Lung (tissue), 12 donors: Measurements from ENCODE around the gene NT5DC4. TPM values are rescaled to one million over a fixed set of nuclear protein-coding genes. Genes with fewer than 3 reads are reported as not detected.

Experiments used
- ATAC-seq: fragments of 200-7000 bp; cut with Tn5 transposase; one replicate; pipeline ENCODE4 v1.9.1; 2020; ENCODE audit warnings: moderate number of reproducible peaks; ENCODE audit not compliant: insufficient read depth, low FRiP score
- DNase-seq, 3 donors: peaks; one replicate each; pipeline ENCODE4 v3.0.0-alpha.2; 2013 to 2017
- H3K27ac ChIP-seq, 2 donors: one replicate each; pipeline ENCODE4 v1.5.1; 2013; ENCODE audit warnings: mild to moderate bottlenecking in 2 of 2, moderate library complexity in 2 of 2, control low read depth in 1 of 2, inconsistent platforms in 1 of 2, low read depth in 1 of 2, low read length in 1 of 2
- H3K27me3 ChIP-seq, 3 donors: one replicate each; pipeline ENCODE4 v1.5.1; 2013; ENCODE audit warnings: low read length in 2 of 3; ENCODE audit not compliant: control insufficient read depth in 3 of 3, insufficient read depth in 3 of 3
- H3K36me3 ChIP-seq, 4 donors: one replicate each; pipeline ENCODE4 v1.5.1; 2013; ENCODE audit warnings: low read length in 4 of 4, mild to moderate bottlenecking in 1 of 4, moderate library complexity in 1 of 4; ENCODE audit not compliant: control insufficient read depth in 4 of 4, insufficient read depth in 4 of 4
- H3K4me1 ChIP-seq, 5 donors: one replicate each; pipeline ENCODE4 v1.5.1; 2013; ENCODE audit warnings: low read length in 5 of 5, mild to moderate bottlenecking in 2 of 5, moderate library complexity in 1 of 5; ENCODE audit not compliant: control insufficient read depth in 5 of 5, insufficient read depth in 5 of 5
- H3K4me3 ChIP-seq: one replicate; pipeline ENCODE4 v1.5.1; 2013; ENCODE audit warnings: mild to moderate bottlenecking, control low read depth, moderate library complexity
- H3K9ac ChIP-seq, 2 donors: one replicate each; pipeline ENCODE4 v1.5.1; 2013; ENCODE audit warnings: low read length in 2 of 2, control low read depth in 1 of 2; ENCODE audit not compliant: insufficient read depth in 1 of 2
- H3K9me3 ChIP-seq, 4 donors: one replicate each; pipeline ENCODE4 v1.5.1; 2013; ENCODE audit warnings: low read length in 3 of 4, mild to moderate bottlenecking in 1 of 4, moderate library complexity in 1 of 4; ENCODE audit not compliant: control insufficient read depth in 4 of 4, insufficient read depth in 3 of 4
- WGBS, 2 donors: extraction: QIAGEN DNeasy Blood & Tissue Kit; methylation state at CpG; one replicate each; pipeline ENCODE4 v1.1.7; 2013; 5-methylcytosine and 5-hydroxymethylcytosine counted together
- polyA plus RNA-seq, 2 donors: library from polyadenylated mRNA; stranded (reverse); fragments of 200-250 nt; gene quantifications; one replicate each; pipeline ENCODE4 v1.2.1, GENCODE V29; 2013
- total RNA-seq, 2 donors: library from RNA; depleted of rRNA in 1 of 2; stranded (reverse); fragments of >200 nt in 1 of 2; gene quantifications; one replicate each; pipeline ENCODE4 v1.2.1, GENCODE V29; 2014 to 2021
- TF ChIP-seq, protein P1 (sequence below): IDR thresholded peaks from 2 replicates; pipeline ENCODE4 v1.5.1; 2012; ENCODE audit warnings: mild to moderate bottlenecking; ENCODE audit errors: control extremely low read depth, extremely low read depth
- donor health status: control.
- donor health status: control.
- donor health status: Bipolar disorder and iron deficiency.
- donor health status: healthy.
- donor health status: DM: yes; HTN: yes; CAD: no.

NT5DC4 gene
- total and polyA plus RNA-seq, 4 donors = 0.09 to 0.83 (median 0.53) TPM

DNA sequence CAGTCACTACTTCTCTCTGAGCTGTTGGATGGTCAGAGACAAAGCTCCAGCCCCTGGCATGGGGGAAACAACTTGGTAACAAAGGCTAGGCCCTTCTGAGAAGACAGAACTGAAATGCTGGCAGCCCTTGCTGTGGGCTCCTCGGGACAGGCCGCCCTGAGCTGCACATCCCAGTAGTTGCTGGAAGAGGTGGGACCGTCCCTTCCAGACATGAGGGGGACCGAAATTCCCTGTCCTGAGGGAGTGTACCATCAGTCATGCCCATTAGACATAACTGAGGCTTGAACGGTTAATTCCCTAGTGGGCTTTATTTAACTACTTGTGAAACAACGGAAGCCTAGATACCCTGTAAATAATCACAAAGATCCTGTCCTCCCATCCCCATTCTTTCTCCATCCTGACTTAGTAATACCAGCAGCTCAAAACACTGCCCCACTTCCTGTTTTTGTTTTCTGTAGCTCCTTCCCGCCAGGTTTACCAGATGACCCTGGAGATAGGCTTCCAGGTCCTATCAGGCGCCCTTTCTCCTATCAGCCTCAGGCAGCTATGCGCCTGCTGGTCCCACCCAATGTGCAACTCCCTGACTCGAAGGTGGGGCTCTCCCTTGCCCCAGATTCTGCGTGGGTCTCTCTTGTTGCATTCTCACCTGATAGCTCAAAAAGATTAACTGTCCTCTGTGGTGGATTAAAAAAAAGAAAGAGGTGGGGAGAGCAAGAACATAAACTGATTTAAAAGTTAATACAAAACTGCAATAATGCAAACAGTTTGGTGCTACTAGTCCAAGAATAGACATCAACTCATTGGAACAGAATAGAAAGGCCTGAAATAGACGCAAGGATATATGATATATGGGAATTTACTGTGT is 37.0 kb upstream of the NT5DC4 start:
- H3K9me3 ChIP-seq = no peaks in the 10 kb centered on the region
- H3K4me3 ChIP-seq = no peak overlapping the region
- peaks cover 0 to 2% (median 0%) of the 10 kb centered on the region in 3 donors for H3K27me3 ChIP-seq
- H3K36me3 ChIP-seq = no peaks in the 10 kb centered on the region
- DNase-seq = no peak
- no peak for ATAC-seq
- H3K4me1 ChIP-seq = peaks cover 0 to 10% (median 0%) of the 10 kb centered on the region in 5 donors
- peak overlapping the region in 1 of 2 donors; percentile 41 for H3K27ac ChIP-seq
- TF ChIP-seq, protein P1, sequence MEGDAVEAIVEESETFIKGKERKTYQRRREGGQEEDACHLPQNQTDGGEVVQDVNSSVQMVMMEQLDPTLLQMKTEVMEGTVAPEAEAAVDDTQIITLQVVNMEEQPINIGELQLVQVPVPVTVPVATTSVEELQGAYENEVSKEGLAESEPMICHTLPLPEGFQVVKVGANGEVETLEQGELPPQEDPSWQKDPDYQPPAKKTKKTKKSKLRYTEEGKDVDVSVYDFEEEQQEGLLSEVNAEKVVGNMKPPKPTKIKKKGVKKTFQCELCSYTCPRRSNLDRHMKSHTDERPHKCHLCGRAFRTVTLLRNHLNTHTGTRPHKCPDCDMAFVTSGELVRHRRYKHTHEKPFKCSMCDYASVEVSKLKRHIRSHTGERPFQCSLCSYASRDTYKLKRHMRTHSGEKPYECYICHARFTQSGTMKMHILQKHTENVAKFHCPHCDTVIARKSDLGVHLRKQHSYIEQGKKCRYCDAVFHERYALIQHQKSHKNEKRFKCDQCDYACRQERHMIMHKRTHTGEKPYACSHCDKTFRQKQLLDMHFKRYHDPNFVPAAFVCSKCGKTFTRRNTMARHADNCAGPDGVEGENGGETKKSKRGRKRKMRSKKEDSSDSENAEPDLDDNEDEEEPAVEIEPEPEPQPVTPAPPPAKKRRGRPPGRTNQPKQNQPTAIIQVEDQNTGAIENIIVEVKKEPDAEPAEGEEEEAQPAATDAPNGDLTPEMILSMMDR = no peak
- whole genome bisulfite sequencing, 2 donors = 63 to 76% methylated on average over 12 of the region's 12 CpGs
- no peak overlapping the region for H3K9ac ChIP-seq

DNA sequence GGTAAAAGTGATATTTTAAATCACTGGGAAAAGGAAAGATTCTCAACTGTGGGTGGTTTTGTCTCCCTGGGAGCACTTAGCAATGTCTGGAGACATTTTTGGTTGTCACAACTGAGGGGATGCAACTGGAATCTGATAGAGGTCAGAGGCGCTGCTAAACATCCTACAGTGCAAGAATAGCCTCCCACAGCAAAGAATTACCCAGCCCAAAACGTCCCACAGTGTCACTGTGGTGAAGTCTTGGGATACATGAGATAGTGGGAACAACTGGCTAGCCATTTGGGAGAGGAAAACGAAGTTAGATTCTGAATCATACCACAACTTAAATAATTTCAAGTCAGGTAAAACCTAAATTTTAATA is 36.4 kb upstream of the NT5DC4 start:
- TF ChIP-seq, protein P1 = no peak
- Histone ChIP-seq H3K9me3 (no peaks in the 10 kb centered on the region), H3K9ac (no peak overlapping the region), H3K36me3 (no peaks in the 10 kb centered on the region), H3K4me3 (no peak overlapping the region), H3K27ac (no peak overlapping the region), H3K4me1 (peaks cover 0 to 11% (median 0%) of the 10 kb centered on the region in 5 donors), H3K27me3 (peaks cover 0 to 2% (median 0%) of the 10 kb centered on the region in 3 donors)
- DNase-seq (no peak), ATAC-seq (no peak)
- WGBS, 2 donors = 67 to 83% methylated on average over 3 of the region's 3 CpGs

DNA sequence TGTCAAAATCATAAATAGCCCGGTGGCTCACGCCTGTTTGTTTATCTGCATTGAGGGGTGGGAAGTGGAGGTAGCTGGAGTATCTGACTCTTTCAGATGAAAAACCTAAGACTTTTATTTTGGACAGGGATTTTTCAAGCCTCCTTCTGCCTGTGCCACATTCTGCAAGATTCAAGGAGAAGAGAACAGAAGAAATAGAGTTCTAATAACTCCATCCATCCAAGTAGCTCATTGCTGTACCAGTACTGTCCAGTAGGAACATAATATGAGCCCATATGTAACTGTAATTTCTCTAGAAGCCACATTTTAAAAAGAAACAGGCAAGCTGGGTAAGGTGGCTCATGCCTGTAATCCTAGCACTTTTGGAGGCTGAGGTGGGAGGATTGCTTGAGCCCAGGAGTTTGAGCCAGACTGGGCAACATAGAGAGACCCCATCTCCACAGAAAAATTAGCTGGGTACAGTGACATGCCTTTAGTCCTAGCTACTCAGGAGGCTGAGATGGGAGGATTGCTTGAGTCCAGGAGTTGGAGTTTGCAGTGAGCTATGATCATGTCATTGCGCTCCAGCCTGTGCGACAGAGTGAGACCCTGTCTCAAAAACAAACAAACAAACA is 35.4 kb upstream of the NT5DC4 start:
- 77 to 82% methylated on average over 4 of the region's 4 CpGs for WGBS, 2 donors
- H3K27ac ChIP-seq = no peak overlapping the region
- H3K9me3 ChIP-seq = no peaks in the 10 kb centered on the region
- no peak overlapping the region for H3K9ac ChIP-seq
- ATAC-seq (no peak), DNase-seq (no peak)
- no peak overlapping the region for H3K4me3 ChIP-seq
- peaks cover 0 to 2% (median 0%) of the 10 kb centered on the region in 3 donors for H3K27me3 ChIP-seq
- TF ChIP-seq, protein P1 = no peak
- H3K4me1 ChIP-seq = peaks cover 0 to 10% (median 0%) of the 10 kb centered on the region in 5 donors
- H3K36me3 ChIP-seq = no peaks in the 10 kb centered on the region
